SW 1271 (cell line): ENCODE measurements around the gene PKHD1.

Experiments
- DNase-seq, 2 experiments: peaks; one replicate each; lab custom pipeline; 2025; lab: John Stamatoyannopoulos, UW

Gene PKHD1

GRCh38 chr6:51792273-51793030 lies 295.0 kb downstream of the PKHD1 start:
- no peak for DNase-seq

DNA sequence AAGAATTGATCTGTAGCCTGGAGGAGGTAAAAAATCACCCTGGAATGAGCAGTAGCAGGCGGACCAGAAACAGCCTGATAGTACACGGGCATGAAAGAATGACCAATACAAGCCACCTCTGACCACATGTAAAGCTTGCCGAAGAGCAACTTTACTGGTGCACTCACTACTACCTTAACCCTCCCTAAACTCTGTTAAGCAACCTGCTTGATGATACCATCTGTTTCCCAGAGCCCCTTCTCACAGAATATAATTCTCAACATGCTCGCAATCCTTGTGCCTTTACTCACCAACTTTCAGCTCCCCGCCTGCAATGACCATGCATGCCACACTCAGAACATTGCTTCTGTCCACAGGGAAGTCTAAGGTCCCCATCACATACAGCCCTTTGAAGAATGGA lies 296.5 kb downstream of the PKHD1 start:
- no peak for DNase-seq

DNA sequence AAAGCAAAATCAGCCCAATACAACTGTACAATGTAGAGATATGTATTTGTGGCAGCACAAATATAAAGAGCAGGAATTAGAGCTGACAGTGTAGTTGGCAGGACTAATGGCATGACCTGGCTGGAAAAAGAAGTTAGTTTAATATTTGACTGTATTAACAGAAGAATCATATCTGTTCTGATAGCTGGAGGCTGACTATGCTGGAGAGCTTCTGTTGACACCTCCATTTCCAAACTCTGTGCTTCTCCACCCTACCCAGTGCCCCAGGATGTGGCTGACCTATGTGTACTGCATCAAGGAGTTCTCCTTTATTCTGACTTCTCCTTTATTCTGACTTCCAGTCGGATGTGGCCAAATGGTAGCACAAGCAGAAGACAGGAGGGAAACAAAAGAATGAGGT lies 299.3 kb downstream of the PKHD1 start:
- no peak for DNase-seq

DNA sequence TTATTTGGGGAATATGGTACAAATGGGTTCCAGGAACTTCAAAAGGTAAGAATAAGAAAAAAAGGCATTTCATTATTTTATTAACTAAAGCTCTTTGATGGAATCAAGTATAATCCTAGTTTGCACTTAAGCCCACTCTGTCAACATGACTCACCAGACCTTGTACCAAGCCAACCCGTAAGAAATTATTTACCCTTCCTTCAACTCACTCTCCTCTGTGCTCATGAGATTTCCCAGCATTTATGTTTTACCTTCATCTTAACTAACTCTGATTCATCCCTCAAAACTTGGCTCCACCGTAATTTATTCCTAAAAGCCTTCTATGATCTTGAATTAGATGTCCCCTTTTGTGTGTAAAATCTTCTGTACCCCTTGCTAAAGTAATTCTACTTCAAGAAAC lies 308.7 kb downstream of the PKHD1 start:
- DNase-seq, result no peak

DNA sequence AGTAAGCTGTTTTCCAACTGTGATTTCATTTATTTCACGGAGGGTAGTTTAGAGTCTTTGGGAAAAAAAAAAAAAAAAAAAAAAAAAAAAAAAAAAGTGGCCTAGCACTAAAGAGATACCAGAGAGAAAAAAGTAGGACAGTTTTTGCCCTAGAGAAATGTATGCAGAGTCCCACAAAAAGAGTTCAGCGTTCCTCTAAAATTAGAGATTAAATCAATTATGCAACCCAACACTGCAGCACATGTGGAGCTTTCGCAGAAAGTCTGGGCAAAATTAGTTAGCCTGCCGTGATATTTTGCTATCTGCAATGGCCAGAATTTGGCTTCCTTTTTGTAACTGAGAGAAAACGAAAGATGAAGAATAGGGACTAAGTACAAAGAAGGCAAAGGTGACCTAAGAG lies 309.8 kb downstream of the PKHD1 start:
- DNase-seq, result no peak

GRCh38 chr6:51775942-51776860 lies 311.2 kb downstream of the PKHD1 start:
- no peak for DNase-seq

DNA sequence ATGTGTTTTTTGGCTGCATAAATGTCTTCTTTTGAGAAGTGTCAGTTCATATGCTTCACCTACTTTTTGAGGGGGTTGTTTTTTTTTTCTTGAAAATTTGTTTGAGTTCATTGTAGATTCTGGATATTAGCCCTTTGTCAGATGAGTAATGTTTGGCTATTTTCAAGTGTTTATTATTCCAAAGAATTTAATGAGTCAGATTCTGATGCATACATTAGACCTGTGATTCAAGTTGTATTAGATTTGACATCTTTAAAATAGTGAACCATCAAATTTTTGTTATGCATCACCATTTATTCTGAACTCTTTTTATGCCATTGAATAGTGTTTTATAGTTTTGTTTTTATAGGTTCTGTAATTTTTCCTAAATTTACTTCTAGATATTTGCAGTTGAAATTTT lies 319.3 kb downstream of the PKHD1 start:
- no peak for DNase-seq

- DNase-seq, result no peak
Measured at GRCh38 chr6:51765230-51765629, 322.2 kb downstream of the PKHD1 start.

DNA sequence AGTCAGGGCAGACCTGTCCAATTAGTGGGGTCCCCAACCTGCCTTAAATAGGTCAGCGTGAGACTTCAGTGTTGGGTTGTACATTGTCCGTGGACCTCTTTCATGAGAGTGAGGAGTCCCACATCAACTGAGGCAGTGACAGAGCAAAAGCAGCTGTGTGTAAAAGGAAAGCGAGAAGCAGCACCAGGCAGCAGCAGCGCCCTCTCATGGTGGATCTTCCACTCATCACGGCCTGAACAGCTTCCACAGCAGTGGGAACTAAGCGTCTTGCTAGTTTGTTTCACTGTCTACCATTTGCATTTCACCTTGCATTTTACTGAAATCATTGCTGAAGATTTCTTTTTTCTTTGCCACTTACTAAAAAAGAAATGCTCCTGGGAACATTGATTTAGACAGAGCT lies 333.8 kb downstream of the PKHD1 start:
- DNase-seq, result no peak

- DNase-seq, result no peak
Measured at GRCh38 chr6:51743999-51744398, 343.4 kb downstream of the PKHD1 start.

DNA sequence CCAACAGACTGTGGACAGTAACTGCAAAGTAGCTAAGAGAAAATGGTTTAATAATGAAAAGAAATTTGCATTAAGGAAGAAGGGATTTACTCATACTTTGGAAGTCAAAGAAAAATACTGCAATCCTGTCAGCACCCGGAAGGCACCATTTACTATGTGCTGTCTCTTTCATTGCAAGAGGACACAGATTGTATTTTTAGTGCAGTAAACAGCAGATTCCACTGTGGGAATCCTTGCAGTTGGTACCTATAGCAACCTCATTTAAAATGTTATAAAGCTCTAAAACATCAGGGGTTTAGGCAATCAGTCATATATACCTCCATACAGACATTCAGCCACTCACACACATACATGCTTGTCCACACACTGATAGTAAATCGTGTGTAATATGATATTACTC lies 346.8 kb downstream of the PKHD1 start:
- DNase-seq, result no peak

- no peak for DNase-seq
Measured at GRCh38 chr6:51738614-51739013, 348.8 kb downstream of the PKHD1 start.

GRCh38 chr6:51737580-51738360 lies 349.6 kb downstream of the PKHD1 start:
- no peak for DNase-seq

DNA sequence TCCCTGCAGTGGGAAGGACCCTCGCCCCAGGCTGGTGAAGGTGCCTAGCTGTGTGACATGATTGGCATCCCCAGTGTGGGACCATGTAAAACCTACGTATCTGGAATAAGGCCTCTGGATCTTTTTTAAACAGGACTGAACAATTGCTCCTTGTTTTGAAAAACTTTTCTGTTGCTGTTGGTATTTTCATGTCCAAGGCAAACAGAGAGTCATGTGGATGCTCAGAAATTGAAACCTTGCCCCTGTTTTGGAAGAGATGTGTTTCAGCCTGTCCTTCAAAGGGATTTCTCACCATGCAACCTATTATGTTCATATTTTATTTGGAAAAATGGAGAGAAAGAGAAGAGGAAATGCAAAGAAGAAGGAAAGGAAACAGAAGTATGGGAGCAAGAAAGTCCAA lies 362.3 kb downstream of the PKHD1 start:
- DNase-seq, result no peak

GRCh38 chr6:51720327-51720726 lies 367.1 kb downstream of the PKHD1 start:
- no peak for DNase-seq

GRCh38 chr6:51719297-51719696 lies 368.1 kb downstream of the PKHD1 start:
- no peak for DNase-seq

DNA sequence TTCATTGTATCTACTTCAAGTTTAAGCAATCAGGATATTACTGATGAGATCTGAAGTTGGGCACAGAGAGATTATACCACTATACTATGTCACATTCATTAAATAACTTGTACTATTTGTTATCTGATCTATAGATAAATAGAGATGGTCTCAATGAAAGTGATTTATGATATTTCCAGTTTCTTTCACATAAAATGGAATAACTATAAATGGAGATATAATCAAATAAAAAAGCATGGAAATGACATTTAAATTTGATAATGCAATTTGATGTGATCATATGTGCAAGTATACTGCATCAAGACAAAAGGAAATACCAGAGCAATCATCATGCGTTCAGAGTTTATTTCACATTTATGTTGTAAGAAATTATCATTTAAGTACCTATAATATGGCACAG lies 368.9 kb downstream of the PKHD1 start:
- no peak for DNase-seq

- DNase-seq, result no peak
Measured at GRCh38 chr6:51717477-51717876, 369.9 kb downstream of the PKHD1 start.

DNA sequence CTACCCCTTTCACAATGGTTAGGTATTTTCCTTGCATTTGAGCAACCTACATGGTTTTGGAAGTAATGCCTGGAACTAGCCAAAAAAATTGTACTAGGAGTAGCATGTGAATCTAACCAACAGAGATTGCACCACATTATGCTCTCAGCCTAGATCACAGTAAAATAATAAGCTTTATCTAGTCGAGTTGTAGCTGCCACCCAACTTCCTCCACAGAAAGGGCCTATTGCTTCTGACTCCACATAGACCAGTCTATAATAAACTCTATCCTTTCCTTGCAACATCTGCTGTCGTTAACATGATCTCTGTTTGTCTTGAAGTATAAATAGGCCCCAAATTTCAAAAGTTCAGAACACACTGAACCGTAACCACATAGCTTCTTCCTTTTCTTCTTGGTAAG lies 375.5 kb downstream of the PKHD1 start:
- no peak for DNase-seq

- no peak for DNase-seq
Measured at GRCh38 chr6:51706086-51706485, 381.3 kb downstream of the PKHD1 start.

- no peak for DNase-seq
Measured at GRCh38 chr6:51704932-51705540, 382.4 kb downstream of the PKHD1 start.

DNA sequence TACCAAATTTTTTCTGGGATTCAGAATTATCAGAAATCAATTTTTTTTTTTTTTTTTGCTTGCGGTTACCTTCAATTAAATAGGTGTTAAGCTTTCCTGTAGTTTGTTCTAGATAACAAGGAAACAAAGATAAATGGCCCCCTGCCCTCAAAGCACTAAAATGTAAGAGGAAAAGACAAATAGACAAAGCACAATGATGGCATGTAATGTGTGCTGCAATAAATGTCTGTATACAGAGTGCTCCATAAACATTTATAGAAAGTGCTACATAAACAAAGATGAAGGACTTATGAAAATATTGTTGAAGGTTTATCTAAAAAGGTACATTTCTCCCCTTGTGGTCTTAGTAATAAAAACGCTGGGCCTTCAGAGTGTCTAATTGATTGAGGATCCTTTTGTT lies 384.6 kb downstream of the PKHD1 start:
- no peak for DNase-seq
